IPS-NIHi11 (cell line): ENCODE measurements around the gene XPNPEP1.

ENCODE experiments used
- DNase-seq: peaks from one replicate; pipeline ENCODE4 v3.0.0; 2012; ENCODE audit warnings: mixed read lengths, low spot score

XPNPEP1 gene

DNA sequence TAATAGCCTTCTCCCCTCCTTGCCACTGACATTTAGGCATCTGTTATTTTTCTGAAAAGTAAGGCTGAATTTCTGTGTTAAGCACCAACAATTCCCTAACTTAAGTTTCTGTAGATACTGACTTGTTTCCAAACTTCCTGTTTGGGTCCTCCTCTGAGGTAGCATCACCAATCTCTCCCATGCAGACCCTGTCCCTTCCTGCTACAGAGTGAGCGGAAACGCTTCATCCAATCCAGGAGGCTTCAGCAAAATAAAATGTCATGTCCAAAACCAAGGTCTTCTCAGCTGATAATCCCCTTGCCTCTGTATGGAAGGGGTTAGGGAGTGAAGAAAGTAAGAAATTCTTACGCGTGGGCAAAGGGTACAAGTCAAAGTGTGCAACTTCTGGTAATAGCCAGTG lies 29.9 kb downstream of the XPNPEP1 start:
- no peak for DNase-seq

DNA sequence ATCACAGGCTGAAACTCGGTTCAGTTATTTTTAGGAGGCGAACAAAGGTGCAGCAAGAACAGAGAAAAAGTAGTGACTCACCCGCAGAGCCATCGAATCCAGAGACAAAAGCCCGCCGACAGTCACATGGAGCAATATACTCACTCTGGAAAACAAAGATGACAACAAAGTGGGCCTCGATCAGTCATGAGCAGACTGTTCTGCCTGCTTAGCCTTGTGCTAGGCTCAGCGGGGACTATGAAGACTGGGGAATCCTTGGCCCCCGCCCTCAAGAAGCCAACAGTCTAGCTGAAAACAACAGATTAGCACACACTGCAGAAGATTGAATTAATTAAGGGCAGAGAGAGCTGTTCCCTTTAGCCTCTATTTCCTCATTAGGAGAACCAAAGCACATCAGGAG lies 30.4 kb downstream of the XPNPEP1 start:
- no peak for DNase-seq

GRCh38 chr10:109892117-109892516 lies 31.2 kb downstream of the XPNPEP1 start:
- no peak for DNase-seq

GRCh38 chr10:109891105-109891504 lies 32.2 kb downstream of the XPNPEP1 start:
- no peak for DNase-seq

GRCh38 chr10:109889867-109890266 lies 33.4 kb downstream of the XPNPEP1 start:
- no peak for DNase-seq

DNA sequence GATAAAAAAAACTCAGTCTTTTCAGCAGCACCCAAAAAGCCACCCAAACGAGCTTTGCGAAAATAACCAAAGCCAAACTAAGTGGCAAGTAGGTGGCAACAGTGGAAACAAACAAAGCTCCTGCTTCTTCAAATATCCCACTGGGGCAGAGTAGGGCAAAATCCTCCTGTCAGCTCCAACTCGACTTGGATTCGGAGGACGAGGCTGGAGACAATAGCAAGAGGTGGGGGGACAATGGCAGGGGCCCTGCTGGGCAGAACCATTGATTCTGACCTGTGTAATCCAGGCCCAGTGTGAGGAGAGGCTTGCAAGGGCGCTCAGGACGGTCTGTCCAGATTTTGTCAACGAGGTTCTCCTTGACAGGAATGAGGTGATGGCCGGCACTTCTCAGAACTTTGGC lies 35.5 kb downstream of the XPNPEP1 start:
- DNase-seq, result no peak

GRCh38 chr10:109887243-109887642 lies 36.1 kb downstream of the XPNPEP1 start:
- DNase-seq, result no peak

- no peak for DNase-seq
Measured at GRCh38 chr10:109886781-109887140, 36.5 kb downstream of the XPNPEP1 start.

DNA sequence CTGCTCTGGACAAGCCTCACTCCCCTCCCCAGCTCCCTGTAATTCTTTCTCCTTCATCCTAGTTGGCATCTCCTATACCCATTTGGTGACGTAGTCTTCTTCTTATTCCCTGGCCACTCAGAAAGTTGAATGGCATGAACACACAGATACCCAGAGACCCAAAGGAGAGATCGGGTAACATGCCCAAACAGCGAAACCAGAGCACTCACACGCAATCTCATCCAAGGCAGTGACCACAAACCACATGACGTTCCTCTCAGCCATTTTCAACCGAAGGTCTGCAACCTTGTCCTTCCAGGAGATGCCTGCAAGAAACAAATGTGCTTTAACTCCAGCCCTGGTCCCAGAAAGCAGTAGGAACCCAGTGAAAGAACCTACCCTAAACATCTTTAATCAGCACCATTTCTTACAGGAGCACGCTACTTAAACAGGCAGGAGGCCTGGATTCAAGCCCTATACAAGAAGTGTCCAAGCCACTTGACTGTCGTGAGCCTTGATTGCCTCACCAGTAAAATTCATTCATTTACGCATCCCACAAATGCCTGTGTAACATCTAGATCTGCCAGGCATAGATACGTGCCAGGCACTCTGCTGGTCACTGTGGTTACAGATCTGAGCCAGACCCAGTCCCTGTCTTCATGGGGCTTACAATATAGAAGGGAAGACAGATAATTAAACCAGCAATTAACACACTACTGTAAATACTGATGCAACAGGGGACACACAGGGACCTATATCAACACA lies 37.1 kb downstream of the XPNPEP1 start:
- no peak for DNase-seq

- DNase-seq, result peak; percentile 94
Measured at GRCh38 chr10:109883859-109884771, 39.2 kb downstream of the XPNPEP1 start.

GRCh38 chr10:109882251-109883057 lies 40.9 kb downstream of the XPNPEP1 start:
- no peak for DNase-seq

- DNase-seq, result no peak
Measured at GRCh38 chr10:109881769-109882057, 41.6 kb downstream of the XPNPEP1 start.

GRCh38 chr10:109880886-109881768 lies 42.2 kb downstream of the XPNPEP1 start:
- no peak for DNase-seq

DNA sequence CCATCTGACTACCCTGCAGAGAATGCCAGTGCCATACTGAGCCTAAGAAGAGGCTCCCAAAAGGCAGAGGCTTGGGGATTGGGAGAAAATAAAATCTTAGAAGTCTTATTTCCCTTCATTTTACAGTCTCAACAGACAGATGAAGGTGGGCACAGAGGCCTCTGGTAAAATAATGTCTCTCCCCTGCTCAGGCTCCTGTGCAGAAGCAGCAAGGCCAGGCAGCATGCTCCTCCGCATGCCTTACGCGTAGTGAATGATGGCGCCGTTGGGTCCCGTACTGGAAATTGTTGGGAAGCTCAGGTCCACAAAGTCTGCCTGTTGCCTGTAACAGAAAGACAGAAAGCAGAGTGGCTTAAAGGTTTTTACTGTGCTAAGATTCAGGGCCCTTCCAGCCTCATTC lies 45.8 kb downstream of the XPNPEP1 start:
- no peak for DNase-seq

DNA sequence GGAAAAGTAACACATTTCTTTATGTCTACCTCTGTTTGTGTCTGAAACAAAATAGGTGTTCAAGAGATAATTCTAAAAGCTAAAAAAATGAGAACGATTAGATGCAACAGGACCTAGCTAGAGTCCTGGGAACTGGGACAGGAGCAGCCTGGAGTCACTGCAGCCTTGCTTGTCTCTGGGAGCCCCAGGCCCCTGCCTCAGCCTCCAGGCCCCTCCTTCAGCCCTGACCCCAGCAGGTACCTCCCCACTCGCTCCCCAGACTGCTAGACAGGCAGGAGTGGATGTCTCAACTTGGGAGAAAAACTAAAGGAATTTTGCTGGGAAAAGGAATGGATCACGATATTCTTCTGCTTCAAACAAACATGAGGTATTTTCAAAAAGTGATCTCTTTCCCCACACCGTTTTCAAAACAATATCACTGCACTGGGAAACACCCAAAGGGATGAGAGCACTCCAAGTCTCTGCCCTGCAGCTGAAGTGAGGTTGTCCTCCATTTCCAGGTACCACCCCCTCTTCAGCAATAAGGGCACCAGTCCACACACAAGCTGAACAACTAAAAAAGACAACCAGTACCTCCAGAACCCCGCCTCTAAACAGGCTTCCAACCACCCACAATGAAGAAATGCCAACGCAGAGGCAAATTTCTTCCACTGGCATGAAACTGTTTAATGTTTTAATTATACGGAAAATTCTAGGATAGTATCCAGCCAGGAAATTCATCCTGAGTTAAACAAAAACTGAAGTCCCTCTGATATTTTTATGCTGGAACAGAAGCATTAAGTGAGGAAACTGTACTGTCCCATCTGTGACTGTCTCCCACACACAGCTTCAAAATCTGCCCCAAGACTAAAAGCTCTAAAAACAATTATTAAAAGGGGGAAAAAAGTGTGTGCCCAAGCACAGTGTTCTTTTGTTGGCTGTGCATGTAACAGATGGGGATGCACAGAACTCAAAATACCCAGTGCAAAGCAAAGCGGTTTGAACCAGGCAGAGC lies 47.2 kb downstream of the XPNPEP1 start:
- DNase-seq, result no peak

DNA sequence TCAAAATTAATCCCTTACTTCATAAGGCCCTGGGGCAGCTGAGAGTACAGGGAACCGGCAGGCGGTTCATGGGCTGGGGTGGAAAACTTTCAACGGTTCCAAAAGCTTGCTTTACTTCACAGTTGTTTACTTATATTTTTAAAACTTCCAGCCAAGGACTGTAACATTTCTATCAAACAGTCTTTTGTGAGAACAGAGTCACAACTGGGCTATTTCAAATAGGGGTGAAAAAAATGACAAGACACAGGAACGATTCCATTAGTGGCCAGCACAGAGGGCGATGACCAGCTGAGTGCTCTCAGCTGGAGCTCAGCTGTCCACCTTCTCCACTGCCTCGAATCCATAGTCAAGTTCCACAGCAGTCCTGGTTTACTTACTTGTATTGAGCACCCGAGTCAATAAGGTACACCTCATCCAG lies 48.2 kb downstream of the XPNPEP1 start:
- DNase-seq, result no peak

- DNase-seq, result no peak
Measured at GRCh38 chr10:109871476-109871875, 51.8 kb downstream of the XPNPEP1 start.

GRCh38 chr10:109866995-109867635 lies 56.2 kb downstream of the XPNPEP1 start:
- DNase-seq, result no peak

DNA sequence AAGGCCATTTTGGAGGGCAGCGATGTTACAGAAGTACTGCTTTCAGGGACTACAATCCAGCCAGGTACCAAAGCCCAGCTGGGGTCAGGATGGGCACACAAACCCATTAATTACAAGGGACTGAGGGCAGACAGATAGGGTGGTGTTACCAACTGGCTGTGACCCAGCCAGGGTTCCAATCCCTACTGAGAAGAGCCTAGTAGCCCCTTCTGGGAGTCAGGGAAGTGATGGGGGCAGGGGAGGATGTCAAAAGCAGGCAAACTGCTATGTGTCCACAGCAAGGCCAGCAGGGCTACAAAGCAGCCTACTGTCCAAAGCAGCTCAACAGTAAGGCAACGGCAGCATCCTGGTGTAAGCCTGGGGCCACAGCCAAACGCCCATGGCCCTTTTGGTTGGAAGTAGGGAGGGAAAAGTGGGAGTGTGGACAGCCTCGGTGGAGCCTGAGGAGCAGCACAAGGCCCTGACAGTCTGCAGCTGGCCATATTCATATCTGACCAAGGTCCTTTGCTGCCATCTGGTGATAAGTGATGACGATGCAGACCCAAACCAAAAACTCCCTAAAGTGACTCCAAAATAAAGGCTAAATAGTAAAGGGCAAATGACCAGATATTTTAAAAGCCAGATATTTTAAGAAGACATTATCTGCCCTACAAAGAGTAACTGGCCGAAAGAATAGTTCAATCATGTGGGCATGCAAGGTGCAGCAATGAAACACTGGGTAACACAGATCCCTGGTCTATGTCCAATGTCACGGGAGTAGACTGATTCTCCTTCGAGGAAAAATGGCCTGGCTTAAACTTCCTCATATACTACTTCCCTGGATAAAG lies 56.9 kb downstream of the XPNPEP1 start:
- DNase-seq, result peak; percentile 49
